Measurements from ENCODE around the gene DLGAP4. TPM values are rescaled to one million over a fixed set of nuclear protein-coding genes. Genes with fewer than 3 reads are reported as not detected.

The DLGAP4 gene
- total RNA-seq, 1 experiment from 2014 or later = 59.9 TPM

DNA sequence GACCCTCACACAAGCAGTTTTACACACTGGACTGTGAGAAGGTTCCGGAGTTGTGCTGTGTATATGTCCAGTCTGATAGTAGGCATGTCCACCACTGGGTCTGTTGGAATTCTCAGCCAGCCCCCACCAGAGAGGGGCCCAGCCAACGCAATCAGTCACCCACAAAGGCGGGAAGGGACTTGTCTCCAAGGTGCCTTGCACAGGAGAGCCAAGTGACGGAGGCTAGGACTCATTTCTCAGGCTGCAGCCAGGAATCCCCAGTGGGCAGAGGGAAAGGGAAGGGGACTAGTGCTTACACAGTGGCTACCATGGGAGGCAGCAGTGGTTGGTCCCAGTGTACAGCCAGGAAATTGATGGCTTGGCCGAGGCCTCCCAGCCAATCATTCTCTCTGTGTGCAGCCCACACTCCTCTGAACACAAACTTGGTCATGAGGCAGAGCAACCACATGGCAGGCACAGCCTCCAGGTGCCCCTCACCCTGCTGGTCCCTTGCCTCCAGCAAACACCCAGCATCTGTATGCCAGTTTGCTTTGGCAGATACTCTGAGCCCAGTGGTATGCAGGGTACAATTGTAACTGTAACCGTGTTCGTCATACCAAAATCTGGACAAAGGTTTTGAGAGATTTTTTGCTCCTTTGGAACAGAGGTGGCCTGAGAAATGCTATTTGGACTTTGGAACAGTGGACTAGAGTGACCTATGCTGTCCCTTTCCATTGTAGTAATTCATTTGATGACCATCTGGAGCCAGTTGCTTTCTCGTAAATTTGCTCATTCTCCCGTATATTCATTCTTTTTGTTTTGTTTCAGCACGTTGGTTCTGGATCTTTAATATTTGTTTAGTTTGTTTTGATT, 162.2 kb downstream of the DLGAP4 start:
- TF ChIP-seq, protein P1, sequence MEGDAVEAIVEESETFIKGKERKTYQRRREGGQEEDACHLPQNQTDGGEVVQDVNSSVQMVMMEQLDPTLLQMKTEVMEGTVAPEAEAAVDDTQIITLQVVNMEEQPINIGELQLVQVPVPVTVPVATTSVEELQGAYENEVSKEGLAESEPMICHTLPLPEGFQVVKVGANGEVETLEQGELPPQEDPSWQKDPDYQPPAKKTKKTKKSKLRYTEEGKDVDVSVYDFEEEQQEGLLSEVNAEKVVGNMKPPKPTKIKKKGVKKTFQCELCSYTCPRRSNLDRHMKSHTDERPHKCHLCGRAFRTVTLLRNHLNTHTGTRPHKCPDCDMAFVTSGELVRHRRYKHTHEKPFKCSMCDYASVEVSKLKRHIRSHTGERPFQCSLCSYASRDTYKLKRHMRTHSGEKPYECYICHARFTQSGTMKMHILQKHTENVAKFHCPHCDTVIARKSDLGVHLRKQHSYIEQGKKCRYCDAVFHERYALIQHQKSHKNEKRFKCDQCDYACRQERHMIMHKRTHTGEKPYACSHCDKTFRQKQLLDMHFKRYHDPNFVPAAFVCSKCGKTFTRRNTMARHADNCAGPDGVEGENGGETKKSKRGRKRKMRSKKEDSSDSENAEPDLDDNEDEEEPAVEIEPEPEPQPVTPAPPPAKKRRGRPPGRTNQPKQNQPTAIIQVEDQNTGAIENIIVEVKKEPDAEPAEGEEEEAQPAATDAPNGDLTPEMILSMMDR (conservative IDR thresholded peaks at IDR 0.05; ENCODE audit: low read depth, low read length) = no peak
- TF ChIP-seq EZH2 (IDR thresholded peaks at IDR 0.05; ENCODE audit: borderline replicate concordance, low read depth, low read length, poor library complexity, severe bottlenecking) = no peak
- no peaks in the 10 kb centered on the region for H3K9me3 ChIP-seq (ENCODE audit: low read depth, low read length, poor library complexity, severe bottlenecking)
- CTCF ChIA-PET = no interaction called here
- no peak overlapping the region for H3K27ac ChIP-seq (ENCODE audit: low read depth, low read length, poor library complexity, severe bottlenecking)
- BruUV-seq (replicated peaks) = no TSS peak
- no peak overlapping the region for H3K4me3 ChIP-seq (ENCODE audit: low read depth, low read length, poor library complexity, severe bottlenecking)
- POLR2A ChIA-PET (ENCODE audit: low non-redundant PET) = interaction anchor here (0.5 to 0.7 kb wide), 2 partner anchors 49 to 172 kb away, joined by 3 to 4 read pairs; no protein-coding TSS in a partner anchor
- intact Hi-C loops (cut with micrococcal nuclease; ENCODE audit: unreplicated experiment) = no loop called here
- no peaks in the 10 kb centered on the region for H3K36me3 ChIP-seq (ENCODE audit: insufficient read depth, low read length, poor library complexity, severe bottlenecking)
- H3K27me3 ChIP-seq (replicated peaks; ENCODE audit: insufficient read depth, low read depth, low read length, poor library complexity) = no peaks in the 10 kb centered on the region
- DNase-seq (ENCODE audit: low spot score) = no peak
- peaks cover 54% of the 10 kb centered on the region for H3K4me1 ChIP-seq (ENCODE audit: insufficient read depth, low read length, poor library complexity, severe bottlenecking)

DNA sequence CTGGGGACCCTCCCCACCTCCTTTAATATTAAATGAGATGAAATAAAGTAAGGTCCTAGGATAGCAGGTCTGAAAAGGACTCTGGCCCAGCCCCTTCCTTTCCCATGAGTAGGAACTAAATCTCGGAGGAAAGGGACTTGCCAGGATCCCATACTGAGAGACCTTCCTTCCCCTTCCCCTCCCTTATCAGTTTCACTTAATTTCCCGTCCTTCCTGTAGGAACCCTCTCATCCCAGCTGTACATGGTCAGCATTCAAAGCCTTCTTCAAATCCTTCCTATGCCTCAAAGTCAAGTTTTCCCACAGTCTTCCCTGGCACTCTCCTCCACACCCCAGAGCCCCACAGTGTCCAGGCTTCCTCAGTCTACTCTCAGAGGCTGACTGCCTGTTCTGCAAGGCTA, 163.8 kb downstream of the DLGAP4 start:
- no peak overlapping the region for H3K4me3 ChIP-seq (ENCODE audit: low read depth, low read length, poor library complexity, severe bottlenecking)
- POLR2A ChIA-PET (ENCODE audit: low non-redundant PET) = no interaction called here
- DNase-seq (ENCODE audit: low spot score) = no peak
- H3K36me3 ChIP-seq (ENCODE audit: insufficient read depth, low read length, poor library complexity, severe bottlenecking) = no peaks in the 10 kb centered on the region
- peaks cover 45% of the 10 kb centered on the region for H3K4me1 ChIP-seq (ENCODE audit: insufficient read depth, low read length, poor library complexity, severe bottlenecking)
- no peaks in the 10 kb centered on the region for H3K9me3 ChIP-seq (ENCODE audit: low read depth, low read length, poor library complexity, severe bottlenecking)
- intact Hi-C loops (cut with micrococcal nuclease; ENCODE audit: unreplicated experiment) = no loop called here
- no peak for TF ChIP-seq EZH2 (IDR thresholded peaks at IDR 0.05; ENCODE audit: borderline replicate concordance, low read depth, low read length, poor library complexity, severe bottlenecking)
- TF ChIP-seq, protein P1 (conservative IDR thresholded peaks at IDR 0.05; ENCODE audit: low read depth, low read length) = no peak
- no TSS peak for BruUV-seq (replicated peaks)
- CTCF ChIA-PET = no interaction called here
- no peak overlapping the region for H3K27ac ChIP-seq (ENCODE audit: low read depth, low read length, poor library complexity, severe bottlenecking)
- no peaks in the 10 kb centered on the region for H3K27me3 ChIP-seq (replicated peaks; ENCODE audit: insufficient read depth, low read depth, low read length, poor library complexity)

- Histone ChIP-seq H3K36me3 (ENCODE audit: insufficient read depth, low read length, poor library complexity, severe bottlenecking) (no peaks in the 10 kb centered on the region), H3K27me3 (replicated peaks; ENCODE audit: insufficient read depth, low read depth, low read length, poor library complexity) (no peaks in the 10 kb centered on the region), H3K4me3 (ENCODE audit: low read depth, low read length, poor library complexity, severe bottlenecking) (no peak overlapping the region), H3K9me3 (ENCODE audit: low read depth, low read length, poor library complexity, severe bottlenecking) (no peaks in the 10 kb centered on the region), H3K27ac (ENCODE audit: low read depth, low read length, poor library complexity, severe bottlenecking) (peak overlapping the region; percentile 61), H3K4me1 (ENCODE audit: insufficient read depth, low read length, poor library complexity, severe bottlenecking) (peaks cover 24% of the 10 kb centered on the region)
- TF ChIP-seq EZH2 (IDR thresholded peaks at IDR 0.05; ENCODE audit: borderline replicate concordance, low read depth, low read length, poor library complexity, severe bottlenecking) = no peak
- TF ChIP-seq, protein P1 (conservative IDR thresholded peaks at IDR 0.05; ENCODE audit: low read depth, low read length) = no peak
- no TSS peak for BruUV-seq (replicated peaks)
- intact Hi-C loops (cut with micrococcal nuclease; ENCODE audit: unreplicated experiment) = no loop called here
- no peak for DNase-seq (ENCODE audit: low spot score)
- ChIA-PET CTCF (interaction anchor here (0.6 kb wide), 1 partner anchor 82 kb away, joined by 3 read pairs; no protein-coding TSS in a partner anchor), POLR2A (ENCODE audit: low non-redundant PET) (interaction anchor here (0.6 kb wide), 2 partner anchors 8 to 713 kb away, joined by 3 to 6 read pairs; no protein-coding TSS in a partner anchor)
Observed at GRCh38 chr20:36471885-36472636, 165.9 kb downstream of the DLGAP4 start.

Measured in A673 (cell line).